ENCODE measurements around the gene CAMKK1.

The CAMKK1 gene

GRCh38 chr17:3921006-3921405, 28.2 kb upstream of the CAMKK1 start:
- Mint-ChIP-seq H3K9me3 (no peaks in the 10 kb centered on the region), H3K4me3 (no peak overlapping the region), H3K27ac (peak overlapping the region; percentile 64), H3K36me3 (ENCODE audit: low read depth) (no peaks in the 10 kb centered on the region), H3K27me3 (ENCODE audit: low read depth, poor library complexity) (peaks cover 4% of the 10 kb centered on the region), H3K4me1 (peaks cover 54% of the 10 kb centered on the region)
- peak; percentile 48 for DNase-seq
- TF ChIP-seq, protein P1, sequence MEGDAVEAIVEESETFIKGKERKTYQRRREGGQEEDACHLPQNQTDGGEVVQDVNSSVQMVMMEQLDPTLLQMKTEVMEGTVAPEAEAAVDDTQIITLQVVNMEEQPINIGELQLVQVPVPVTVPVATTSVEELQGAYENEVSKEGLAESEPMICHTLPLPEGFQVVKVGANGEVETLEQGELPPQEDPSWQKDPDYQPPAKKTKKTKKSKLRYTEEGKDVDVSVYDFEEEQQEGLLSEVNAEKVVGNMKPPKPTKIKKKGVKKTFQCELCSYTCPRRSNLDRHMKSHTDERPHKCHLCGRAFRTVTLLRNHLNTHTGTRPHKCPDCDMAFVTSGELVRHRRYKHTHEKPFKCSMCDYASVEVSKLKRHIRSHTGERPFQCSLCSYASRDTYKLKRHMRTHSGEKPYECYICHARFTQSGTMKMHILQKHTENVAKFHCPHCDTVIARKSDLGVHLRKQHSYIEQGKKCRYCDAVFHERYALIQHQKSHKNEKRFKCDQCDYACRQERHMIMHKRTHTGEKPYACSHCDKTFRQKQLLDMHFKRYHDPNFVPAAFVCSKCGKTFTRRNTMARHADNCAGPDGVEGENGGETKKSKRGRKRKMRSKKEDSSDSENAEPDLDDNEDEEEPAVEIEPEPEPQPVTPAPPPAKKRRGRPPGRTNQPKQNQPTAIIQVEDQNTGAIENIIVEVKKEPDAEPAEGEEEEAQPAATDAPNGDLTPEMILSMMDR (IDR thresholded peaks at IDR 0.05), result no peak

DNA sequence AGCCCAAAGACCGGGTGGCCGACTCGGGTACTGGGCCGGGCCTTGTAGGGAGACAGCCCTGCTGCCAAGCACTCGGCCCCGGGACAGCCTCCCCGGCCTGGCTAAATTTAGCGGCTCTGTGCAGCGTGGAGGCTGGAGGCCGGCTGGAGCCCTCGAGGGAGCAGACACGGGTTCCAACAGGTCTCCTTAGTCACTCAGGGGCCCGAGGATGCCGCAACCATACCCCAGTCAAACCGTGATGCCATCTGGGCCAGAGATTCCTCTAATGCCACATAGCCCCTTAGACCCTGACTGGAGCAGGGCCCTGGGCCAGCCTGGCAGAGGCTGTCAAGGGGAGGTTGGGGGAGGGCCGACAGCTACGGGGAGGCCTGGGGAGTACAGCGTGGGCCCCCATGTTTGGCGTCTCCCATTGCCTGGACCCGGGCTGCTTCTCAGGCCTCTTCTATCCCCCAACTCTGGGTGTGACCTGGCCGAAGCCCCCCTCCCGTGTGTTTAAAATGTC, 26.3 kb upstream of the CAMKK1 start:
- TF ChIP-seq, protein P1 (IDR thresholded peaks at IDR 0.05), result no peak
- peaks cover 36% of the 10 kb centered on the region for H3K4me1 Mint-ChIP-seq
- no peaks in the 10 kb centered on the region for H3K36me3 Mint-ChIP-seq (ENCODE audit: low read depth)
- H3K9me3 Mint-ChIP-seq, result no peaks in the 10 kb centered on the region
- no peaks in the 10 kb centered on the region for H3K27me3 Mint-ChIP-seq (ENCODE audit: low read depth, poor library complexity)
- no peak overlapping the region for H3K4me3 Mint-ChIP-seq
- no peak overlapping the region for H3K27ac Mint-ChIP-seq
- DNase-seq, result no peak

DNA sequence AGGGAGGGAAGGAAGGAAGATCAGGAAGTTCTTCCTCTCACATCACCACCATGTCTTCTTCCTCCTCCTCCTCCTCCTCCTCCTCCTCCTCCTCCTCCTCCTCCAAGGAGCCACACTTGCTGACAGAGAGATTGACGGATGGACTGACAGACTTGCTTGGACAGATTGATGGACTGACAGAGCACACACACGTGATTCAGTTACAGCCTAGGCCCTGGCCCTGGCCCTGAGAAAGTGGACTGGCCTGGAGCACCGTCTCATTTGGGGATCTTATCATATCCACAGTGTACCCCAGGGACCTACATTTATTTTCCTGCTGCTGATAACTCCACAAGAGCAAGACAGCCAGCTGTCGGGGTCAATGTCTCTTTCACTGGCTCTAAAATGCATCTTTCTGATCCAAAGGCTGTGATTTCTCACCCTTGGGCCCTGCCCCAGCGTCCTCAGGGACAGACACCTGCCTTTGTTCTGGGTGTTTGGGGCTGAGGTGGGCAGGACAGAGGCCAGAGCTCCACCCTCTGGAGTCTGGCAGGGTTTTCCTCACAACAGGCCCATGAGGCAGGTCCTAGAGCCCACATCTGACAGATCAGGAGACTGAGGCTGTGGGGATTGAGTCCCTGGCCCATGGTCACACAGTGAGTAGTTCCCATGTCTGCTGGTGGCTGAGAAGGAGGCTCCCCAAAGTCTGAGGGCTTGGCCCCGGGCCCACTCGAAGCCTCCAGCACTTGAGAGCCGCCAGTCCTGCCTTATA, 25.7 kb upstream of the CAMKK1 start:
- no peaks in the 10 kb centered on the region for H3K36me3 Mint-ChIP-seq (ENCODE audit: low read depth)
- H3K9me3 Mint-ChIP-seq, result no peaks in the 10 kb centered on the region
- peak overlapping the region; percentile 80 for H3K27ac Mint-ChIP-seq
- no peak for DNase-seq
- no peak overlapping the region for H3K4me3 Mint-ChIP-seq
- H3K27me3 Mint-ChIP-seq (ENCODE audit: low read depth, poor library complexity), result peaks cover 3% of the 10 kb centered on the region
- H3K4me1 Mint-ChIP-seq, result peaks cover 35% of the 10 kb centered on the region
- TF ChIP-seq, protein P1 (IDR thresholded peaks at IDR 0.05), result no peak

GRCh38 chr17:3917391-3917931, 24.6 kb upstream of the CAMKK1 start:
- H3K4me3 Mint-ChIP-seq, result no peak overlapping the region
- H3K27ac Mint-ChIP-seq, result no peak overlapping the region
- no peaks in the 10 kb centered on the region for H3K9me3 Mint-ChIP-seq
- DNase-seq, result no peak
- H3K27me3 Mint-ChIP-seq (ENCODE audit: low read depth, poor library complexity), result peaks cover 5% of the 10 kb centered on the region
- TF ChIP-seq, protein P1 (IDR thresholded peaks at IDR 0.05), result no peak
- H3K36me3 Mint-ChIP-seq (ENCODE audit: low read depth), result no peaks in the 10 kb centered on the region
- H3K4me1 Mint-ChIP-seq, result peaks cover 27% of the 10 kb centered on the region

DNA sequence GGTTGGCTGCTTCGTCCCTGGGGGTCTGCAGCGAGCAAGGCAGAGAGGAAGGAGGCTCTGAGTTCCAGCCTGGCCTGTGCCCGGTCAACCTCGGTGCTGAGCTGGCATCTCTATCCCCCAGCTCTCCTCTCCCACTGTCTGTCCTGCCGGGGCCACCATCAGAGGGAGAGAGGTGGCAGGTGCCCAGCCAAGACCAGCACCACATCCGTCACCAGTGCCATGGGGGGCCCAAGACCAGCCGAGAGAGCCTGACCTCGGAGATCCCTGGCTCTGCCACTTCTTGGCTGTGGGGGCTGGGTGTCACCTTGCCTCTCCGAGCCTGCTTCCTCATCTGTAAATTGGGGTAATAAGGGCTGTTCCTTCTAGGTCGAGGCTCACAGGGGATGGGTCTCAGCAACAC, 24.0 kb upstream of the CAMKK1 start:
- Mint-ChIP-seq H3K9me3 (no peaks in the 10 kb centered on the region), H3K4me3 (no peak overlapping the region), H3K27ac (no peak overlapping the region), H3K27me3 (ENCODE audit: low read depth, poor library complexity) (peaks cover 5% of the 10 kb centered on the region), H3K4me1 (peaks cover 23% of the 10 kb centered on the region), H3K36me3 (ENCODE audit: low read depth) (no peaks in the 10 kb centered on the region)
- DNase-seq, result no peak
- TF ChIP-seq, protein P1 (IDR thresholded peaks at IDR 0.05), result no peak

All from nephron progenitor cell (in vitro differentiated cells).